Skeletal muscle tissue (tissue), 5 donors: Measurements from ENCODE around the gene CEP20. TPM values are rescaled to one million over a fixed set of nuclear protein-coding genes. Genes with fewer than 3 reads are reported as not detected.

Experiments used
- H3K27ac ChIP-seq: one replicate; pipeline ENCODE4 v1.7.0; 2013; ENCODE audit warnings: mild to moderate bottlenecking, low read depth, low read length, inconsistent platforms
- H3K27me3 ChIP-seq, 3 donors: one replicate each; pipeline ENCODE4 v1.7.0; 2013; ENCODE audit warnings: low read length in 3 of 3; ENCODE audit not compliant: control insufficient read depth in 3 of 3, insufficient read depth in 3 of 3
- H3K36me3 ChIP-seq, 3 donors: one replicate each; pipeline ENCODE4 v1.7.0; 2013; ENCODE audit warnings: low read length in 3 of 3; ENCODE audit not compliant: control insufficient read depth in 3 of 3, insufficient read depth in 3 of 3
- H3K4me1 ChIP-seq, 3 donors: one replicate each; pipeline ENCODE4 v1.7.0; 2013; ENCODE audit warnings: low read length in 3 of 3, mild to moderate bottlenecking in 3 of 3; ENCODE audit not compliant: control insufficient read depth in 3 of 3, insufficient read depth in 3 of 3
- H3K4me3 ChIP-seq, 3 donors: one replicate each; pipeline ENCODE4 v1.7.0; 2013; ENCODE audit warnings: low read length in 3 of 3
- H3K9ac ChIP-seq, 3 donors: one replicate each; pipeline ENCODE4 v1.7.0; 2013; ENCODE audit warnings: low read length in 3 of 3, mild to moderate bottlenecking in 3 of 3, moderate library complexity in 2 of 3, low read depth in 1 of 3
- H3K9me3 ChIP-seq, 3 donors: one replicate each; pipeline ENCODE4 v1.7.0; 2013; ENCODE audit warnings: low read length in 3 of 3; ENCODE audit not compliant: control insufficient read depth in 3 of 3
- small RNA-seq: library from RNA; depleted of rRNA; stranded (forward); fragments of <200 nt; gene quantifications from one replicate; pipeline ENCODE3, GENCODE V24; 2014
- total RNA-seq: library from RNA; depleted of rRNA; stranded (reverse); fragments of >200 nt; gene quantifications from one replicate; pipeline ENCODE4 v1.2.3, GENCODE V29; 2014
- donor health status: Osteomylitis.

CEP20 gene
- total RNA-seq, 1 donor from 2014 or later: 26.1 TPM

- H3K4me3 ChIP-seq: no peak overlapping the region
- H3K27me3 ChIP-seq: no peaks in the 10 kb centered on the region
- no peak overlapping the region for H3K9ac ChIP-seq
- peaks cover 0 to 1% (median 0%) of the 10 kb centered on the region in 3 donors for H3K9me3 ChIP-seq
- H3K4me1 ChIP-seq: no peaks in the 10 kb centered on the region
- H3K27ac ChIP-seq: no peak overlapping the region
- H3K36me3 ChIP-seq: no peaks in the 10 kb centered on the region
Observed at GRCh38 chr16:15820837-15821236, 67.6 kb downstream of the CEP20 start.

- no peaks in the 10 kb centered on the region for H3K4me1 ChIP-seq
- no peak overlapping the region for H3K4me3 ChIP-seq
- no peaks in the 10 kb centered on the region for H3K27me3 ChIP-seq
- peaks cover 0 to 2% (median 0%) of the 10 kb centered on the region in 3 donors for H3K9me3 ChIP-seq
- H3K27ac ChIP-seq: no peak overlapping the region
- no peak overlapping the region for H3K9ac ChIP-seq
- H3K36me3 ChIP-seq: no peaks in the 10 kb centered on the region
Observed at GRCh38 chr16:15819046-15819445, 69.4 kb downstream of the CEP20 start.

GRCh38 chr16:15817446-15817845, 71.0 kb downstream of the CEP20 start:
- H3K9me3 ChIP-seq: peaks cover 0 to 2% (median 0%) of the 10 kb centered on the region in 3 donors
- H3K27me3 ChIP-seq: no peaks in the 10 kb centered on the region
- no peak overlapping the region for H3K9ac ChIP-seq
- no peak overlapping the region for H3K27ac ChIP-seq
- H3K4me3 ChIP-seq: no peak overlapping the region
- peaks cover 0 to 2% (median 0%) of the 10 kb centered on the region in 3 donors for H3K4me1 ChIP-seq
- H3K36me3 ChIP-seq: no peaks in the 10 kb centered on the region

GRCh38 chr16:15816228-15816627, 72.2 kb downstream of the CEP20 start:
- Histone ChIP-seq H3K4me3 (no peak overlapping the region), H3K36me3 (no peaks in the 10 kb centered on the region), H3K27me3 (no peaks in the 10 kb centered on the region), H3K9ac (no peak overlapping the region), H3K4me1 (peaks cover 0 to 13% (median 7%) of the 10 kb centered on the region in 3 donors), H3K27ac (no peak overlapping the region), H3K9me3 (peaks cover 0 to 2% (median 0%) of the 10 kb centered on the region in 3 donors)

Small RNAs within 50 kb of the gene (small RNA-seq; reads per million reads assigned to genes)
- gene RNU6-213P: not detected

Other genes starting within 250 kb of the CEP20 start
- gene MARF1, start 245.4 kb downstream of the CEP20 start, total RNA-seq: 16.7 TPM
- gene NDE1, start 238.4 kb downstream of the CEP20 start, total RNA-seq: 12.5 TPM
- gene MYH11, start 31.6 kb downstream of the CEP20 start, total RNA-seq: 23.0 TPM
- 9.9 TPM for gene ABCC1, start 61.0 kb upstream of the CEP20 start, total RNA-seq